G401.6 (cell line): Measurements from ENCODE around the gene NEDD4L.
"Not testable (repeated sequence)": the region's sequence is repeated elsewhere in the genome, so short reads cannot be mapped to it uniquely, and the experiment has no call there.

Experiments used
- FAIRE-seq: peaks from 2 replicates; lab custom pipeline; 2012; peaks lifted over from hg19 to GRCh38; lab: Jason Lieb, UNC

NEDD4L gene

GRCh38 chr18:58353581-58353980 lies 309.6 kb downstream of the NEDD4L start:
- FAIRE-seq, result no peak

DNA sequence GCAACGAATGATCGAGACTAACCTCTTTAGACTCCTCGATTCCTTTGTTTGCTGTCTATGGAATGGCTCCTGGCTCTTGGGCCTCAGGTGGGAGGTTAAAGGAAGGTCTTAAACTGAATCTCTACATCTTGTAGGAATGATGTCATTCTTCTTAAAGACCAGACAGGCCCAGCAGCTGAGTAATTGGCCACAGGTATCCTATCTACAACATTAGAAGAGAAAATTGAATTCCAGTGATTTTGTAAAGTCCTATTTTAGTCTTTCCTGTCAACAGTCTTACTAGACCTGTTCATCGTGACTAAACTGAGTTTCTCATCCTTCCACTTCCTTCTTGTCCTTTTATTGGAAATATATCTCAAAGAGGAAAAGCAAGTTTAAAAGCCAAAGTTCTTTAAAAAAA lies 310.0 kb downstream of the NEDD4L start:
- no peak for FAIRE-seq

GRCh38 chr18:58354791-58355190 lies 310.8 kb downstream of the NEDD4L start:
- FAIRE-seq, result no peak

DNA sequence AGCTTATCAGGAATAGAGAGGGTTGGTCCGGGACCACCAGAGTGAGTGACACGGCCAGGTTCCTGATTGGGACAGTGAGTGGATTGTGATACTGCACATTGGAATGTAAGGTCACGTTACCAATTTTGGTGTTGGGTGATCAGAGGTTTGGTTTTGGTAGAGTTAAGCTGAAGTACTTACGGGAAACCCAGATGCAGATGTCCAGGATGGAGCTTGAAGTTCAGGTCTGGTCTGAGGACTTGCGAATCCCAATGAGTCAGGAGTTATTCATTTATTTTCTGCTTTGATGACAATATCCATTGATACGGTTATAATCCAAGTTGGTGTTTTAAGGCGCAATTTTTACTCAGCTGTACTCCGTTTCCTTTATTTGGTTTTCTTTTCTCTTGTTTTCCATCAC lies 311.2 kb downstream of the NEDD4L start:
- no peak for FAIRE-seq

DNA sequence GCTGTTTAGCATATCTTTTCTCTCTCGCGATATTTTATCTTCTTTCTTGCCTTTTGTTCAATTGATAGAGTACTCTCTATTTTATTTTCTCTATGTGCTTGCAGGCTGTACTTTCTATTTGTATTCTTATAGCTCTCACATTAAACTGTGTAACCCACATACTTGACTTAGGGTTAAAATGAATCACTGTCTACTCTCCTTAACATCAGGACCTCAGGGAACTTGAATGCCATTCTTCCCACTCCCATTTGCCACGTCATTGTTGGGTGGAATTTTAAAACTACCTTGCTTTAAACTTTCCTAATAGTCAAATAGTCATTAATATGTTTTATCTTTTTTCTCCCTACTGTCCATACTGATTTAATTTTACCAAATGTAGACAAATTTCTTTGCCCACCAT lies 315.2 kb downstream of the NEDD4L start:
- no peak for FAIRE-seq

GRCh38 chr18:58359620-58360019 lies 315.6 kb downstream of the NEDD4L start:
- FAIRE-seq, result no peak

- FAIRE-seq, result no peak
These were observed 316.3 kb downstream of the NEDD4L start for GRCh38 chr18:58360324-58360723.

- no peak for FAIRE-seq
These were observed 317.2 kb downstream of the NEDD4L start for GRCh38 chr18:58361212-58361611.

DNA sequence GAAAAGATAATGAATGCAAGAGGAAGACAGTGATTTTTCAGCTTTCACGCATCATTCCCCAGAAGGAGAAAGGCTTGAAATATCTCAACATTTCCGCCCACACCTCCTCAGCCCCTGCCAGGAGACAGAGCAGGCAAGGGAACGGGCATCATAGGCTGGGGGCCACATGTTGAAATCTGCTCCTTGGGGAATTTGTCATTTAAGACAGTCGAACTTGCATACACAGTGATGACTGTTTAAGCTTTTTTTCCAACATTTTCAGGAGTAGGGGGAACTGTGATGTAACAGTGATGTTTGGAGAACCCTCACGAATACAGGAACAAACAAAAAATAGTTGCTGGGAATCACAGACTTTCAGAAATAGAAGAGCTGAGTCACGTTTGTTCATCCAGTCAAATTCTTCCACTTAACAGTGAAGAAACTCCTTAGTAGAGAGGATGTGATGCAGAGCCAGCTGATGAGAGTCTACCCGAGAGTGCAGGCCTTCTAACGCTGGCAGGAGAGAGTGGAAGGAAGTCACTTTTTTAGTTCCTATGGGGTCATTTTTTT lies 318.1 kb downstream of the NEDD4L start:
- no peak for FAIRE-seq

DNA sequence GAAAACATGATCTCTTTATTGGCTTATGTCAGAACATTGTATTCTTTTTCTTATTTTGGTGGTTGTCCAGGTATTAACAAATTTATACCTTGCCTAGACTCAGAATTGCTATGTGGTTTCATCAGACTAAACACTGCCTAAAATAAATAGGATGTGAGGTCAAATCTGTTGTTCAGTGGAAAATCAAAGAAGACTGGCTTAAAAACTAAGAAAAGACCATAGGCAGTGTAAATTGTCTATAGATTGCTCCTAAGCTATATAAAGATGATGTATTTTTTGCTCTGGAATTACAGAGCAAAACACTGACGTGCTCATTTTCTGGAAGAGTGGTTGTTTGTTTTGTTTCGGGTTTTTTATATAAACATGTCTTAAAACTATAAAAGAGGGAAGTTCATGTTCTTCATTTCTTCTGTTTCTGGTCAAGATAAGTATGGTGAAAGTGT lies 318.8 kb downstream of the NEDD4L start:
- no peak for FAIRE-seq

DNA sequence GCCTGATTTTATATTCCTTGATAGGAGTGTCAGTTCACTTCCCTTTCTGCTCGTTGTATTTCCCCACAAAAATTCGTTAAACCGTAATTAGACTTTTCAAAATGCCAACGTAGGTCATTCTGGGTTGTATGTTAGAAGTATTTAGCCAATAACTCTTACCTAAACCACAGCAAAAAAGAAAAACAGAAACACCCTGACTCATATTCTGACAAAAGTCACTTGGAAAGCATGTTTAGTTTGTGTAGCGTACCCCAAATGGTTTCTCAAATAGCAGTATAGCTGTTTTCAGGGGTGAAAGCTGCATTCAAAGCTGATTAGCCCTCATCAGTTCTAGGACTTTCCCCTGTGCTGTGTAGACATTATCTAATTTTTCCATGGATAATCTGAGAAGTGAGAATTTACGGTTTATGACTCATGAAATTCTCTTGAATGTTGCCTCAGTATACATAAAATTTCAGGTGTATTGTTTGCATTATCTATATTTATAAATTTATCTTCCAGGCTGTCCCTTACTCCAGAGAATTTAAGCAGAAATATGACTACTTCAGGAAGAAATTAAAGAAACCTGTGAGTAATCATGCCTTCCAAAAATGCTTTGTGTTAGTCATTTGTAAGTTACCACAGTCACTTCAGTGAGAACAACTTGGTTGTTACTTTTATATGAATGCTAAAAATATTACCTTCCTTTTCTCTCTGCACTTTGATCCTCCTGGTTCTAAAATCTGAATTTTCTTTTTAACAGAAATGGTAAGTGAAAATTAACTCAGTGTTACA lies 319.9 kb downstream of the NEDD4L start:
- FAIRE-seq, result no peak

- no peak for FAIRE-seq
These were observed 321.0 kb downstream of the NEDD4L start for GRCh38 chr18:58364876-58365528.

DNA sequence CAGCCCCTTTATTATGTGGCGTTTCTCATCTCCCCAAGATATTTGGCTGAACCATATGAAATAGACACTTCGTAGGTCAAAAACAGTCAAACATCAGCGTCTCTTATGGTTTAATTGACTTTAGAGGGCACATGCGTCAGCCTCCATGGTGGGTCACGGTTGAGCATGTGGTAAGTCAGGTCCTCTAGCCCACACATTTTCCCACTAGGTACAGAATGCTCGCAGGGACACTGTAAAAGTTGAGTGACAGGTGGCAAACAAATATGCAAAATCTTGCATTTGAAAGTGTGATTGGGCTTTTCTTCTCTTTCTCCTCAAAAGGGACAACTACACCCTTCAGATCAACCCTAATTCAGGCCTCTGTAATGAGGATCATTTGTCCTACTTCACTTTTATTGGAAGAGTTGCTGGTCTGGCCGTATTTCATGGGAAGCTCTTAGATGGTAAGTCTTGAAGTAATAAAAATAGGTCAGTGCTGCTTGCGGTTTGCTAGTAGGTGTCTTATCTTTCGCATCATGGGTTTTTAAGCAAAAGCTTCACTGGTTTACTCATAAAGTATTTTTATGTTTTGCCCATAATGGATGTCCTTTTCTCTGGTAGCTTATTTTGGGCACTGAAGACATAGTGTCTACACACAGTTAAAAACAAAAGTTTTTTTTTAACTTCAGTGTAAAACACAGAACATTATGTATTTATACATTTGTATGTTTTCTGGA lies 323.6 kb downstream of the NEDD4L start:
- FAIRE-seq, result no peak

- FAIRE-seq, result no peak
These were observed 325.6 kb downstream of the NEDD4L start for GRCh38 chr18:58369616-58370015.

DNA sequence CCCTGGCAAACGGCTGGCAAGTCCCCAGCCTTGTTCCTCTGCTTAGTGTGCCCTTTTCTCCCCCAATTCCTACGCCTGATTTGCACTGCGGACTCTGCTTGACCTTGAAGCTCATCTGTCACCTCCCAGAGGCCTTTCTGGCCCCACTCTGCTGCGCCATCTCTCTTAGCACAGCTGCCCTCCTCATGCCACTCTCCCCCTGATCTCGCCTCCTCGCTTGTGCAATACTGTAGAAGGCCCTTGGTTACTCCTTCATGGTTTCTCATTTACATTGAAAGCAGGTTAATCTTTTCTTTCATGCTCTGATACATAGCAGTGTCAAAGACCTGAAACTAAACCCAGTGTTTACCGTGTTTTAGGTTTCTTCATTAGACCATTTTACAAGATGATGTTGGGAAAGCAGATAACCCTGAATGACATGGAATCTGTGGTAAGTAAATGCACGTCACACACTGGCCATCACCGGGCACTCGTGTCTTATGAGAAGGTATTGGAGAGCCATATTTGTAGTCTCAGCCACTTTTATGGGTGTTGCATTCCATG lies 326.1 kb downstream of the NEDD4L start:
- no peak for FAIRE-seq

DNA sequence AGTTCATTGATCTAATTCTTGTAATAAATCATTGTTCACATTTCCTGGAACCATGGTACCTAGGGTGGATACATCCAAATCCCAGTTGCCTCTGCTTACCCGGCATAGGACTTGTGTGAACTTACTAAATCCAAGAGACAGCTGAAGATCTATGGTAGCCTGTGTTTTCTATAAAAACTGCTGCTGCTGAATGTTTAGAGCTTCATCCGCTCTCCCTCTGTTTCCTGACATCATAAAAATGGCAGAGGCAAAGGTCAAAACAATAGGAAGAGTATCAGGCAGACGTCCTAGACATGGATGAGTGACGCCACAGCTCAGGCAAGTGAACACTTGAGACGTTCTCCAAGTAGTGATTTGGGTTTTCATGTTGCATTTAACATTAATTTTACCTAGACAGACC lies 326.6 kb downstream of the NEDD4L start:
- FAIRE-seq, result no peak

GRCh38 chr18:58373481-58373880 lies 329.5 kb downstream of the NEDD4L start:
- no peak for FAIRE-seq

- FAIRE-seq, result no peak
These were observed 331.0 kb downstream of the NEDD4L start for GRCh38 chr18:58375051-58375450.

GRCh38 chr18:58378411-58379379 lies 334.7 kb downstream of the NEDD4L start:
- no peak for FAIRE-seq

- FAIRE-seq, result no peak
These were observed 335.4 kb downstream of the NEDD4L start for GRCh38 chr18:58379443-58379842.

- FAIRE-seq, result not testable (repeated sequence)
These were observed 336.1 kb downstream of the NEDD4L start for GRCh38 chr18:58380113-58380512.
